HG02970 (cell line): ENCODE measurements around the gene LAMA2.

Experiments
- ATAC-seq: cut with Tn5 transposase; IDR thresholded peaks from one replicate; pipeline ENCODE4 v1.9.1; 2021; ENCODE audit warnings: mild to moderate bottlenecking, moderate library complexity, moderate number of reproducible peaks; ENCODE audit not compliant: unreplicated experiment, low FRiP score

LAMA2 gene

GRCh38 chr6:128892079-128892478 is 9.1 kb downstream of the LAMA2 start:
- ATAC-seq, result no peak

GRCh38 chr6:128899341-128900050 is 16.6 kb downstream of the LAMA2 start:
- ATAC-seq, result no peak

- no peak for ATAC-seq
Observed at GRCh38 chr6:128903715-128904114, 20.8 kb downstream of the LAMA2 start.

GRCh38 chr6:128914051-128914450 is 31.1 kb downstream of the LAMA2 start:
- ATAC-seq, result no peak

- no peak for ATAC-seq
Observed at GRCh38 chr6:128918886-128919285, 35.9 kb downstream of the LAMA2 start.

GRCh38 chr6:128919412-128920180 is 36.7 kb downstream of the LAMA2 start:
- no peak for ATAC-seq

GRCh38 chr6:128925765-128926164 is 42.8 kb downstream of the LAMA2 start:
- ATAC-seq, result no peak

- ATAC-seq, result no peak
Observed at GRCh38 chr6:128929869-128930268, 46.9 kb downstream of the LAMA2 start.

- no peak for ATAC-seq
Observed at GRCh38 chr6:128930321-128930720, 47.4 kb downstream of the LAMA2 start.

- no peak for ATAC-seq
Observed at GRCh38 chr6:128932061-128932460, 49.1 kb downstream of the LAMA2 start.

GRCh38 chr6:128950864-128951263 is 67.9 kb downstream of the LAMA2 start:
- no peak for ATAC-seq

GRCh38 chr6:128952902-128953301 is 70.0 kb downstream of the LAMA2 start:
- ATAC-seq, result no peak

- no peak for ATAC-seq
Observed at GRCh38 chr6:128954308-128955043, 71.5 kb downstream of the LAMA2 start.

GRCh38 chr6:128963561-128963960 is 80.6 kb downstream of the LAMA2 start:
- no peak for ATAC-seq

- ATAC-seq, result no peak
Observed at GRCh38 chr6:128964233-128964755, 81.4 kb downstream of the LAMA2 start.

- no peak for ATAC-seq
Observed at GRCh38 chr6:128964771-128965170, 81.8 kb downstream of the LAMA2 start.

- ATAC-seq, result no peak
Observed at GRCh38 chr6:128966934-128967333, 84.0 kb downstream of the LAMA2 start.

- no peak for ATAC-seq
Observed at GRCh38 chr6:128979071-128979470, 96.1 kb downstream of the LAMA2 start.

- no peak for ATAC-seq
Observed at GRCh38 chr6:128981716-128982115, 98.8 kb downstream of the LAMA2 start.

- no peak for ATAC-seq
Observed at GRCh38 chr6:128990360-128990759, 107.4 kb downstream of the LAMA2 start.

- no peak for ATAC-seq
Observed at GRCh38 chr6:128990915-128991314, 108.0 kb downstream of the LAMA2 start.
